ENCODE data around the gene DDX39A. TPM values are rescaled to one million over a fixed set of nuclear protein-coding genes. Genes with fewer than 3 reads are reported as not detected.

Gene DDX39A
- total and polyA plus RNA-seq, 2 donors (not counting 1 experiment from before 2014, with no cell fraction given), result 178 to 393 TPM

DNA sequence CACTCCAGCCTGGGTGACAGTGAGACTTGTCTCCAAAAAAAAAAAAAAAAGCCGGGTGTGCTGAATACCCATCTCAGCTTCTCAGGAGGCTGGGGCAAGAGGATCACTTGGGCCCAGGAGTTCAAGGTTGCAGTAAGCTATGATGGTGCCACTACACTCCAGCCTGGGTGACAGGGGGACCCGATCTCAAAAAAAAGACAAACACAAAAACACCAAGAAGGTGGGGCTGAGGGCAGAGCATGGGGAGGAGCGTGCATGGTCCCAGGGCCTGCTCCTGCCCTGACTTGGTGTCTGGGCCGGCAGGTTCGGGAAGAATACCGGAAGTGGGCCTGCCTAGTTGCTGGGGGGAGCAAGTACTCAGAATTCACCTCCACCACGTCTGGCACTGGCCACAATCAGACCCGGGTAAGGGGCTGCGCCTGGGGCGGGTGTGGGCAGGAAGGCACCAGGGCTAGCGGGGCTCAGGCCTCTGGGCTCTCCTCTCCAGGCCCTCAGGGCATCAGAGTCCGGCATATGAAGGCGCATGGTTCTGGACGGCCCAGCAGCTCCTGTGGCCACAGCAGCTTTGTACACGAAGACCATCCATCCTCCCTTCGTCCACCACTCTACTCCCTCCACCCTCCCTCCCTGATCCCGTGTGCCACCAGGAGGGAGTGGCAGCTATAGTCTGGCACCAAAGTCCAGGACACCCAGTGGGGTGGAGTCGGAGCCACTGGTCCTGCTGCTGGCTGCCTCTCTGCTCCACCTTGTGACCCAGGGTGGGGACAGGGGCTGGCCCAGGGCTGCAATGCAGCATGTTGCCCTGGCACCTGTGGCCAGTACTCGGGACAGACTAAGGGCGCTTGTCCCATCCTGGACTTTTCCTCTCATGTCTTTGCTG lies 11.3 kb downstream of the DDX39A start:
- Histone ChIP-seq H3K27ac (ENCODE audit: low read length in 2 of 2) (no peak overlapping the region), H2AFZ (ENCODE audit: insufficient read depth, low read depth, low read length, poor library complexity, severe bottlenecking) (no peak overlapping the region), H3K27me3 (replicated peaks in 1 of 4; ENCODE audit: control extremely low read depth in 1 of 4, control insufficient read depth in 3 of 4, insufficient read depth in 4 of 4, low read length in 3 of 4) (no peaks in the 10 kb centered on the region), H3K79me2 (ENCODE audit: control insufficient read depth, insufficient read depth, low read length) (peaks cover 24% of the 10 kb centered on the region), H3K9me3 (ENCODE audit: control extremely low read depth in 1 of 3, control insufficient read depth in 2 of 3, insufficient read depth in 1 of 3, low read length in 2 of 3) (peaks cover 0 to 5% (median 0%) of the 10 kb centered on the region in 3 donors), H3K36me3 (replicated peaks in 1 of 2; ENCODE audit: control extremely low read depth in 1 of 2, control insufficient read depth in 1 of 2, extremely low read depth in 1 of 2, insufficient read depth in 2 of 2, low read length in 1 of 2) (peaks cover 0 to 90% of the 10 kb centered on the region in 2 experiments), H4K20me1 (ENCODE audit: control insufficient read depth, insufficient read depth, low read length, poor library complexity, severe bottlenecking) (peaks cover 67% of the 10 kb centered on the region), H3K4me3 (ENCODE audit: control extremely low read depth in 1 of 5, extremely low read depth in 1 of 5, insufficient read depth in 1 of 5, low read depth in 2 of 5, low read length in 4 of 5) (no peak overlapping the region), H3K9ac (ENCODE audit: low read length) (no peak overlapping the region), H3K4me1 (ENCODE audit: control insufficient read depth in 2 of 2, insufficient read depth in 2 of 2, low read length in 2 of 2) (peaks cover 5 to 31% of the 10 kb centered on the region in 2 donors), H3K4me2 (replicated peaks; ENCODE audit: low read depth, low read length, poor library complexity, severe bottlenecking) (no peak overlapping the region)
- Mint-ChIP-seq H3K4me1 (peaks cover 41% of the 10 kb centered on the region), H3K27ac (peak overlapping the region; percentile 75), H3K27me3 (no peaks in the 10 kb centered on the region), H3K4me3 (no peak overlapping the region), H3K9me3 (ENCODE audit: insufficient read depth) (no peaks in the 10 kb centered on the region)
- DNase-seq (peak; percentile 59), ATAC-seq (ENCODE audit: low read depth) (no peak)
- no peak for TF ChIP-seq EZH2 (IDR thresholded peaks at IDR 0.05; ENCODE audit: borderline replicate concordance, insufficient read depth, low read depth, low read length, poor library complexity, severe bottlenecking)
- TF ChIP-seq, protein P1, sequence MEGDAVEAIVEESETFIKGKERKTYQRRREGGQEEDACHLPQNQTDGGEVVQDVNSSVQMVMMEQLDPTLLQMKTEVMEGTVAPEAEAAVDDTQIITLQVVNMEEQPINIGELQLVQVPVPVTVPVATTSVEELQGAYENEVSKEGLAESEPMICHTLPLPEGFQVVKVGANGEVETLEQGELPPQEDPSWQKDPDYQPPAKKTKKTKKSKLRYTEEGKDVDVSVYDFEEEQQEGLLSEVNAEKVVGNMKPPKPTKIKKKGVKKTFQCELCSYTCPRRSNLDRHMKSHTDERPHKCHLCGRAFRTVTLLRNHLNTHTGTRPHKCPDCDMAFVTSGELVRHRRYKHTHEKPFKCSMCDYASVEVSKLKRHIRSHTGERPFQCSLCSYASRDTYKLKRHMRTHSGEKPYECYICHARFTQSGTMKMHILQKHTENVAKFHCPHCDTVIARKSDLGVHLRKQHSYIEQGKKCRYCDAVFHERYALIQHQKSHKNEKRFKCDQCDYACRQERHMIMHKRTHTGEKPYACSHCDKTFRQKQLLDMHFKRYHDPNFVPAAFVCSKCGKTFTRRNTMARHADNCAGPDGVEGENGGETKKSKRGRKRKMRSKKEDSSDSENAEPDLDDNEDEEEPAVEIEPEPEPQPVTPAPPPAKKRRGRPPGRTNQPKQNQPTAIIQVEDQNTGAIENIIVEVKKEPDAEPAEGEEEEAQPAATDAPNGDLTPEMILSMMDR (IDR thresholded peaks at IDR 0.05), result no peak
- ChIA-PET CTCF (interaction anchor here (0.7 to 8.9 kb wide), 10 partner anchors 10 to 271 kb away, joined by 3 to 213 read pairs (median 13); partner anchors contain the start of genes ADGRE5 and ASF1B), POLR2A (interaction anchor here (0.6 to 1.5 kb wide), 4 partner anchors 20 to 271 kb away, joined by 3 to 4 read pairs (median 4); partner anchors contain the start of genes ADGRE5 and ASF1B)
- WGBS (ENCODE audit: insufficient coverage), result 90% methylated on average over 15 of the region's 20 CpGs
- intact Hi-C loops (cut with micrococcal nuclease), result loop anchor here (2.0 kb wide), 2 partner anchors 23 to 271 kb away; partner anchors contain the start of gene ASF1B
